ENCODE measurements around the gene BAD.
"Not testable (repeated sequence)": the region's sequence is repeated elsewhere in the genome, so short reads cannot be mapped to it uniquely, and the experiment has no call there.

DNA sequence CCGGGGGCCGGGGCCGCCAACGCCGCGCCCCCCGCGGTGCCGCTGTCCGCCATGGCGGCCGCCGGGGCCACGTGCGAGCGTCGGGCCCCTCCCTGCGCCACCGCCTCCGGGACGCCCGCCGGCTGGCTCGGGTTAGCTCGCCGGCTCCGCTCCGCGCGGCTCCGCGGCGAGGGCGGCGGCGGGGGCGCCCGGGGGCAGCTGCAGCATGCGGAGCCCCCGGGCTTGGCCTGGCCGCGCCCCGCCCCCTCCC is 37.9 kb downstream of the BAD start:
- not testable (repeated sequence) for TF ChIP-seq CTCF (conservative IDR thresholded peaks at IDR 0.05 in 1 of 2, IDR thresholded peaks at IDR 0.05 in 1 of 2; ENCODE audit: extremely low read depth in 1 of 2, insufficient read depth in 1 of 2, low read depth in 1 of 2, low read length in 2 of 2); EZH2 (IDR thresholded peaks at IDR 0.05; ENCODE audit: borderline replicate concordance, low read length)

All from mammary epithelial cell (primary cell).